HG03520 (cell line): ENCODE results near the gene THTPA.
A peak's percentile ranks its signal among the peaks of the same experiment; 100 is the strongest.

Experiments
- ATAC-seq: cut with Tn5 transposase; IDR thresholded peaks from one replicate; pipeline ENCODE4 v1.9.1; 2021; ENCODE audit warnings: mild to moderate bottlenecking, moderate library complexity; ENCODE audit not compliant: unreplicated experiment

THTPA gene

GRCh38 chr14:23566778-23567185, 10.7 kb downstream of the THTPA start:
- no peak for ATAC-seq

- ATAC-seq: peak; percentile 72
Measured at GRCh38 chr14:23567186-23568020, 11.3 kb downstream of the THTPA start, which contains the start of gene AP1G2. AP1G2 (minus strand) TSS chr14:23567791; CDS start chr14:23567314, 477 bp downstream.

- ATAC-seq: no peak
Measured at GRCh38 chr14:23568021-23568599, 12.0 kb downstream of the THTPA start.

- no peak for ATAC-seq
Measured at GRCh38 chr14:23568600-23569331, 12.7 kb downstream of the THTPA start.

- no peak for ATAC-seq
Measured at GRCh38 chr14:23569443-23570151, 13.5 kb downstream of the THTPA start.

- ATAC-seq: no peak
Measured at GRCh38 chr14:23570806-23571483, 14.9 kb downstream of the THTPA start.

- ATAC-seq: no peak
Measured at GRCh38 chr14:23571701-23572523, 15.8 kb downstream of the THTPA start.

- ATAC-seq: no peak
Measured at GRCh38 chr14:23572524-23572828, 16.4 kb downstream of the THTPA start.

- ATAC-seq: no peak
Measured at GRCh38 chr14:23572836-23573235, 16.8 kb downstream of the THTPA start.

- no peak for ATAC-seq
Measured at GRCh38 chr14:23573384-23574015, 17.4 kb downstream of the THTPA start.

- no peak for ATAC-seq
Measured at GRCh38 chr14:23577004-23577681, 21.1 kb downstream of the THTPA start.

GRCh38 chr14:23577710-23578392, 21.8 kb downstream of the THTPA start:
- ATAC-seq: no peak

GRCh38 chr14:23578560-23579310, 22.7 kb downstream of the THTPA start, which contains the start of gene JPH4:
JPH4 (minus strand) TSS chr14:23578790; CDS start chr14:23577453, 1,337 bp downstream.
- ATAC-seq: no peak

GRCh38 chr14:23579311-23579630, 23.2 kb downstream of the THTPA start:
- ATAC-seq: no peak

GRCh38 chr14:23579739-23580138, 23.7 kb downstream of the THTPA start:
- ATAC-seq: no peak

- no peak for ATAC-seq
Measured at GRCh38 chr14:23580152-23580926, 24.3 kb downstream of the THTPA start.

- ATAC-seq: no peak
Measured at GRCh38 chr14:23580948-23581281, 24.8 kb downstream of the THTPA start.
